Measurements from ENCODE around the gene NUP58.

DNA sequence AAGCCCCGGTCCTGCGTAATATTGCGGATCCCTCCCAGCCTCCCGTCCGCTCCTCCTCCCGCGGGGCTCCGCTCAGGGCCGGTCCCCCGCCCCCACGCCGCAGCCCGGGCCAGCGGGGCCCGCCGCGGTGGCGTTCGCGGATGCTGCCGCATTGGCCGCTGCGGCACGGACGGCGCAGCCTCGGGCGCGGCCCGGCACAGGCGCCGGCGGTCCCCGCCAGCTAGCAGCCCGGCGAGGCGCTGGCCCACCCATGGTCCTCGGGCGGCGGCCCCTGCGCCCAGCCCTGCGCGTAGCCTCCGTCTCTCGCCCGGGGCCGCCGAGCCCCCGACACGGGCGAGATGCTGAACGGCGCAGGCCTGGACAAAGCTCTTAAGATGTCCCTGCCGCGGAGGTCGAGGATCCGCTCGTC, 70.5 kb downstream of the NUP58 start, which contains the start of gene ATP8A2:
- TF ChIP-seq, protein P1, sequence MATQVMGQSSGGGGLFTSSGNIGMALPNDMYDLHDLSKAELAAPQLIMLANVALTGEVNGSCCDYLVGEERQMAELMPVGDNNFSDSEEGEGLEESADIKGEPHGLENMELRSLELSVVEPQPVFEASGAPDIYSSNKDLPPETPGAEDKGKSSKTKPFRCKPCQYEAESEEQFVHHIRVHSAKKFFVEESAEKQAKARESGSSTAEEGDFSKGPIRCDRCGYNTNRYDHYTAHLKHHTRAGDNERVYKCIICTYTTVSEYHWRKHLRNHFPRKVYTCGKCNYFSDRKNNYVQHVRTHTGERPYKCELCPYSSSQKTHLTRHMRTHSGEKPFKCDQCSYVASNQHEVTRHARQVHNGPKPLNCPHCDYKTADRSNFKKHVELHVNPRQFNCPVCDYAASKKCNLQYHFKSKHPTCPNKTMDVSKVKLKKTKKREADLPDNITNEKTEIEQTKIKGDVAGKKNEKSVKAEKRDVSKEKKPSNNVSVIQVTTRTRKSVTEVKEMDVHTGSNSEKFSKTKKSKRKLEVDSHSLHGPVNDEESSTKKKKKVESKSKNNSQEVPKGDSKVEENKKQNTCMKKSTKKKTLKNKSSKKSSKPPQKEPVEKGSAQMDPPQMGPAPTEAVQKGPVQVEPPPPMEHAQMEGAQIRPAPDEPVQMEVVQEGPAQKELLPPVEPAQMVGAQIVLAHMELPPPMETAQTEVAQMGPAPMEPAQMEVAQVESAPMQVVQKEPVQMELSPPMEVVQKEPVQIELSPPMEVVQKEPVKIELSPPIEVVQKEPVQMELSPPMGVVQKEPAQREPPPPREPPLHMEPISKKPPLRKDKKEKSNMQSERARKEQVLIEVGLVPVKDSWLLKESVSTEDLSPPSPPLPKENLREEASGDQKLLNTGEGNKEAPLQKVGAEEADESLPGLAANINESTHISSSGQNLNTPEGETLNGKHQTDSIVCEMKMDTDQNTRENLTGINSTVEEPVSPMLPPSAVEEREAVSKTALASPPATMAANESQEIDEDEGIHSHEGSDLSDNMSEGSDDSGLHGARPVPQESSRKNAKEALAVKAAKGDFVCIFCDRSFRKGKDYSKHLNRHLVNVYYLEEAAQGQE (IDR thresholded peaks at IDR 0.05; ENCODE audit: unreplicated experiment) = no peak
- TF ChIP-seq CTCF (conservative IDR thresholded peaks at IDR 0.05; ENCODE audit: low read depth in 2 of 2) (no peak), EZH2 (IDR thresholded peaks at IDR 0.05; ENCODE audit: low read depth, unreplicated experiment) (no peak), CREB1 (CRISPR knock-in tag; IDR thresholded peaks at IDR 0.05; ENCODE audit: low read depth) (no peak), EZH2phosphoT487 (IDR thresholded peaks at IDR 0.05; ENCODE audit: unreplicated experiment) (no peak), POLR2AphosphoS5 (IDR thresholded peaks at IDR 0.05; ENCODE audit: low read depth) (no peak), ZNF331 (CRISPR knock-in tag; IDR thresholded peaks at IDR 0.05; ENCODE audit: low read depth) (no peak), NANOG (IDR thresholded peaks at IDR 0.05; ENCODE audit: borderline replicate concordance) (no peak), JUNB (IDR thresholded peaks at IDR 0.05; ENCODE audit: unreplicated experiment) (no peak), STAT1 (IDR thresholded peaks at IDR 0.05; ENCODE audit: unreplicated experiment) (no peak)
- TF ChIP-seq, protein P2, sequence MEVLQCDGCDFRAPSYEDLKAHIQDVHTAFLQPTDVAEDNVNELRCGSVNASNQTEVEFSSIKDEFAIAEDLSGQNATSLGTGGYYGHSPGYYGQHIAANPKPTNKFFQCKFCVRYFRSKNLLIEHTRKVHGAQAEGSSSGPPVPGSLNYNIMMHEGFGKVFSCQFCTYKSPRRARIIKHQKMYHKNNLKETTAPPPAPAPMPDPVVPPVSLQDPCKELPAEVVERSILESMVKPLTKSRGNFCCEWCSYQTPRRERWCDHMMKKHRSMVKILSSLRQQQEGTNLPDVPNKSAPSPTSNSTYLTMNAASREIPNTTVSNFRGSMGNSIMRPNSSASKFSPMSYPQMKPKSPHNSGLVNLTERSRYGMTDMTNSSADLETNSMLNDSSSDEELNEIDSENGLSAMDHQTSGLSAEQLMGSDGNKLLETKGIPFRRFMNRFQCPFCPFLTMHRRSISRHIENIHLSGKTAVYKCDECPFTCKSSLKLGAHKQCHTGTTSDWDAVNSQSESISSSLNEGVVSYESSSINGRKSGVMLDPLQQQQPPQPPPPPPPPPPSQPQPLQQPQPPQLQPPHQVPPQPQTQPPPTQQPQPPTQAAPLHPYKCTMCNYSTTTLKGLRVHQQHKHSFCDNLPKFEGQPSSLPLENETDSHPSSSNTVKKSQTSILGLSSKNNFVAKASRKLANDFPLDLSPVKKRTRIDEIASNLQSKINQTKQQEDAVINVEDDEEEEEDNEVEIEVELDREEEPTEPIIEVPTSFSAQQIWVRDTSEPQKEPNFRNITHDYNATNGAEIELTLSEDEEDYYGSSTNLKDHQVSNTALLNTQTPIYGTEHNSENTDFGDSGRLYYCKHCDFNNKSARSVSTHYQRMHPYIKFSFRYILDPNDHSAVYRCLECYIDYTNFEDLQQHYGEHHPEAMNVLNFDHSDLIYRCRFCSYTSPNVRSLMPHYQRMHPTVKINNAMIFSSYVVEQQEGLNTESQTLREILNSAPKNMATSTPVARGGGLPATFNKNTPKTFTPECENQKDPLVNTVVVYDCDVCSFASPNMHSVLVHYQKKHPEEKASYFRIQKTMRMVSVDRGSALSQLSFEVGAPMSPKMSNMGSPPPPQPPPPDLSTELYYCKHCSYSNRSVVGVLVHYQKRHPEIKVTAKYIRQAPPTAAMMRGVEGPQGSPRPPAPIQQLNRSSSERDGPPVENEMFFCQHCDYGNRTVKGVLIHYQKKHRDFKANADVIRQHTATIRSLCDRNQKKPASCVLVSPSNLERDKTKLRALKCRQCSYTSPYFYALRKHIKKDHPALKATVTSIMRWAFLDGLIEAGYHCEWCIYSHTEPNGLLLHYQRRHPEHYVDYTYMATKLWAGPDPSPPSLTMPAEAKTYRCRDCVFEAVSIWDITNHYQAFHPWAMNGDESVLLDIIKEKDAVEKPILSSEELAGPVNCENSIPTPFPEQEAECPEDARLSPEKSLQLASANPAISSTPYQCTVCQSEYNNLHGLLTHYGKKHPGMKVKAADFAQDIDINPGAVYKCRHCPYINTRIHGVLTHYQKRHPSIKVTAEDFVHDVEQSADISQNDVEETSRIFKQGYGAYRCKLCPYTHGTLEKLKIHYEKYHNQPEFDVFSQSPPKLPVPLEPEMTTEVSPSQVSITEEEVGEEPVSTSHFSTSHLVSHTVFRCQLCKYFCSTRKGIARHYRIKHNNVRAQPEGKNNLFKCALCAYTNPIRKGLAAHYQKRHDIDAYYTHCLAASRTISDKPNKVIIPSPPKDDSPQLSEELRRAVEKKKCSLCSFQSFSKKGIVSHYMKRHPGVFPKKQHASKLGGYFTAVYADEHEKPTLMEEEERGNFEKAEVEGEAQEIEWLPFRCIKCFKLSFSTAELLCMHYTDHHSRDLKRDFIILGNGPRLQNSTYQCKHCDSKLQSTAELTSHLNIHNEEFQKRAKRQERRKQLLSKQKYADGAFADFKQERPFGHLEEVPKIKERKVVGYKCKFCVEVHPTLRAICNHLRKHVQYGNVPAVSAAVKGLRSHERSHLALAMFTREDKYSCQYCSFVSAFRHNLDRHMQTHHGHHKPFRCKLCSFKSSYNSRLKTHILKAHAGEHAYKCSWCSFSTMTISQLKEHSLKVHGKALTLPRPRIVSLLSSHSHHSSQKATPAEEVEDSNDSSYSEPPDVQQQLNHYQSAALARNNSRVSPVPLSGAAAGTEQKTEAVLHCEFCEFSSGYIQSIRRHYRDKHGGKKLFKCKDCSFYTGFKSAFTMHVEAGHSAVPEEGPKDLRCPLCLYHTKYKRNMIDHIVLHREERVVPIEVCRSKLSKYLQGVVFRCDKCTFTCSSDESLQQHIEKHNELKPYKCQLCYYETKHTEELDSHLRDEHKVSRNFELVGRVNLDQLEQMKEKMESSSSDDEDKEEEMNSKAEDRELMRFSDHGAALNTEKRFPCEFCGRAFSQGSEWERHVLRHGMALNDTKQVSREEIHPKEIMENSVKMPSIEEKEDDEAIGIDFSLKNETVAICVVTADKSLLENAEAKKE (CRISPR knock-in tag; IDR thresholded peaks at IDR 0.05) = no peak

Data from GM23338 (cell line).